ENCODE data around the gene FIZ1.

Gene FIZ1

DNA sequence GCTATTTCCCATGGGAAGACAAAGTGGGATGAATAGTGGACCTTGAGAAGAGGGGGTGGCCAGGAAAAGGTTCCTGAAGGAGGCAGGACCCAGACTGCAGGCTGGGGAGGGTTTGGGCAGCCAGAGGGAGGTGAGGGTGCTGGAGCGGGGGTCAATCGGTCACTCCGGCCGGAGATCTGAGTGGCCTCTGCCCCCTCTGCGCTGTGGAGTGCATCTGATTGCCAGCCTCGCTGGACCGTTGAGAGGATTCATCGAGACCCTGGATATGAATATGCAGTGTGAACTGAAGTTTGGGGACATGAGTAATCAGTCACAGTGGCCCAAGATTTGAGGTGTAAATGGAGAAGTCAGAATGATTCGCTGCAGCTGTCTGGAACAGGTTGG is 36.0 kb upstream of the FIZ1 start:
- no peak for DNase-seq

DNA sequence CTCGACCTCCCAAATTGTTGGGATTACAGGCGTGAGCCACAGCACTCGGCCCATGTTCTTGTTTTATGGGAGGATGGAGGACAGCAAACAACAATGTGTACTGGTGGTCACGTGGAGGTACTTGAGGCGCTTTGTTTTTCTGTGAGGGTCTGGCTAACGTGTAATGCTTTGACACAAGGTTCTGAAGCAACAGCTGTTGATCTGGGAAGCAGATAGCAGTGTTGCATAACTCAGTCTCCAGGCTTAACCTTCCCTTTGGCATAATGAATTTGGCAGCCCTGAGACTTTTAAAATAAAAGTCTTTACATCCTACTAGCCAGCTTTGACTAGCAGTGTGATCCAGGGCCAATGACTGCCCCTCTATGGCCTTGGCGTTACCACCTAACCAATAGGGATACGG is 34.5 kb upstream of the FIZ1 start:
- no peak for DNase-seq

GRCh38 chr19:55632463-55632834 is 33.1 kb upstream of the FIZ1 start:
- peak; percentile 70 to 87 (median 77) for DNase-seq

GRCh38 chr19:55626350-55626749 is 27.0 kb upstream of the FIZ1 start:
- no peak for DNase-seq

DNA sequence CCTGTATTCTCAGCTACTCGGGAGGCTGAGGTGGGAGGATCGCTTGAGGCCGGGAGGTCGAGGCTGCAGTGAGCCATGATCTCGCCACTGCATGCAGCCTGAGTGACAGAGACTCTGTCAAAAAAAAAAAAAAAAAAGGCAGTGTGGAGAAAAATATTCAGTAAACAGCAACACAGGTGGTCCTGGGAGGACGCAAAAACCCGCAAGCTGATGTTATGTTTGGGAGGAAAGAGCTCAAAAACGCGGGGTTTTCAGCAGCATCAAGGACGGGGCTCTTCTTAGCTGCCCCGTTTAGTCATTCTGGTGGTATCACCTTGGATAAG is 25.6 kb upstream of the FIZ1 start:
- DNase-seq: no peak

GRCh38 chr19:55624109-55625003 is 25.0 kb upstream of the FIZ1 start, which contains the start of gene ZNF784:
TSS of gene ZNF784 (minus strand) at chr19:55624566. CDS start at chr19:55624561, 5 bp downstream.
- peak; percentile 89 to 94 (median 92) for DNase-seq

GRCh38 chr19:55623561-55623960 is 24.2 kb upstream of the FIZ1 start:
- no peak for DNase-seq

DNA sequence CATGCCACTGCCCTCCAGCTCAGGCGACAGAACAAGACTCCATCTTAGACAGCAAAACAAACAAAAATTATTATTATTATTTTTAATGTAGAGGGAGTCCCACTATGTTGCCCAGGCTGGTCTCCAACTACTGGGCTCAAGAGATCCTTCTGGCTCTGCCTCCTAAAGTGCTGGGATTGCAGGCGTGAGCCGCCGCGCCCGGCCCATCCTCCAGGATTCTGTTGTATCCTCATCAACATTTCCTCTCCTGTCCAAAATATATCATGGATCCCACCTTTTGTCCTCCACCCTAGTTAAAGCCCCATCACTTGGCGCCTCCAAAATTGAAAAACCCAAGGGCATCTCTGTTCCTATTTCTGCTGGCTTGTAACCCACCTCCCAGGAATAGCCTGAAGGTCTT is 23.8 kb upstream of the FIZ1 start:
- no peak for DNase-seq

GRCh38 chr19:55622242-55622969 is 23.1 kb upstream of the FIZ1 start:
- no peak for DNase-seq

DNA sequence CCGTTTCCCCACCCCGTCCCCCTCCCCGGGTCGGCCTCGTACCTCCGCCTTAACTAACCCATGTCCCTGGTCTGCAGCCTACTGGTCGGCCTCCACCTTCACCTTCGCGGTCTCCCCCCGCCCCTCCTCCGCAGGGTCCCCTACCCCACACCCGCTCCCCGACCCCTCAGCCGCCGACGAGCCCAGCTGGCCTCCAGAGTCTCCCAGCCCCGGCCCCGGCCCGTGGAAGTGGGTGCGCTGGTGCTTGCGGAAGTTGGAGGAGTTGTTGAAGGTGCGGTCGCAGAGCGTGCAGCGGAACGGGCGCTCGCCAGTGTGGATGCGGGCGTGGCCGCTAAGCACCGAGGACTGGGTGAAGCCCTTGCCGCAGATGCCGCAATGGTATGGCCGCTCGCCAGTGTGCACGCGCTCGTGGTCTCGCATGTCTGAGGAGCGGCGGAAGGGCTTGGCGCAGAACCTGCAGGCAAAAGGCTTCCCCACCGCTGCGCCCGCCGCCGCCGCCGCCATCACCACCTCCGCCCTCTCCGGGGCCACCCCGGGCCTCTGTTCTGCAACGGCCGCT is 22.4 kb upstream of the FIZ1 start:
- no peak for DNase-seq

- no peak for DNase-seq
Observed at GRCh38 chr19:55621205-55621672, 21.9 kb upstream of the FIZ1 start.

- DNase-seq: no peak
Observed at GRCh38 chr19:55620410-55621204, 21.3 kb upstream of the FIZ1 start.

- DNase-seq: no peak
Observed at GRCh38 chr19:55619286-55619685, 20.0 kb upstream of the FIZ1 start.

DNA sequence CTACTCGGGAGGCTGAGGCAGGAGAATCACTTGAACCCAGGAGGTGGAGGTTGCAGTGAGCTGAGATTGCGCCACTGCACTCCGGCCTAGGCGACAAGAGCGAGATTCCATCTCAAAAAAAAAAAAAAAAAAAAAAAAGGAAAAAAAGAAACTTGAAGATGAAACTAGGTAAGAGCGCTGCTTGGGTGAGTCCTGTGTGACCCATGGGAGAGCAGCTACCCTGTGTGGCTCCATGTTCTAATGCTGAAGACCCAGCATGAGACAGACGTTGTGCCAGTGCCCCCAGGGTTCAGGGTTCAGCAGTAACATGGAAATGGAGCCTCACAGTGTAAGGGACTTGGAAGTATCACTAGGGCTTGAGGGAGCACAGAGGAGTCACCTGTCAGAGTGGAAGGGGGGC is 19.1 kb upstream of the FIZ1 start:
- DNase-seq: no peak

DNA sequence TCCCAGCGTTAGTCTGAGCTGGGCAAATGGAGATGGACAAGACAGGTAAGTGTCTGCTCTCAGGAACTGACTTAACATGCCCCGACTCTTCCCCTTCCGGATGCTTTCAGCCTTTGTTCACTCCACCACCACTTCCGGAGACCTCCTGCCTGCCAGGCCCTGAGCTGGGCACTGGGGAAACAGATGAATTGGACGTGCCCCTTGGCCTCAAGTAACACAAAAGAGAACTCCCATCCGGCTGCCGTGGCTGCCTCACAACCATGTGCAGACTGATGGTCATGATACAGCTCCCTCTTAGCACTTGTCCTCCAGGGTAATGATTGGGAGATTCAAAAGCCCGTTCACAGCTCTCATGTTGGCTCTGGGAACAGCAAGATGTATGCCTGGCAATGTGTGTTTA is 18.1 kb upstream of the FIZ1 start:
- no peak for DNase-seq

- DNase-seq: no peak
Observed at GRCh38 chr19:55616395-55616875, 17.1 kb upstream of the FIZ1 start.

GRCh38 chr19:55615543-55616394 is 16.5 kb upstream of the FIZ1 start:
- DNase-seq: no peak

GRCh38 chr19:55614711-55615542 is 15.6 kb upstream of the FIZ1 start:
- DNase-seq: no peak

- DNase-seq: no peak
Observed at GRCh38 chr19:55613930-55614710, 14.8 kb upstream of the FIZ1 start.

DNA sequence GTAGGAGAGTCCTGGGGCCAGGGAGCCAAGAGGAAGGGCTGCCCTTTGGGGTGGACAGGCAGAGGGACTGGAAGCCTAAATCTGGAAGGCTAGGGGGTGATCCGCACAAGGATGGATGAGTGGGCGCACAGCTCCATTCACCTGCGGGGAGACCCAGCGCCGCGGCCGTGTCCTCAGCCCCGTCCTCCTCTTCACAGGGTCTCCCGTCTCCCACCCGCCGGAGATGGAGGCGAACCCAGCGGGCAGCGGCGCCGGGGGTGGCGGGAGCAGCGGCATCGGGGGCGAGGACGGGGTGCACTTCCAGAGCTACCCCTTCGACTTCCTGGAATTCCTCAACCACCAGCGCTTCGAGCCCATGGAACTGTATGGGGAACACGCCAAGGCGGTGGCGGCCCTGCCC is 14.1 kb upstream of the FIZ1 start:
- DNase-seq: no peak
